ENCODE results near the gene GNAS.

GRCh38 chr20:58817748-58818147, 34.8 kb upstream of the GNAS start:
- TF ChIP-seq CTCF (IDR thresholded peaks at IDR 0.05) (no peak), POLR2A (IDR thresholded peaks at IDR 0.05) (no peak)
